ENCODE results near the gene KCNK3.

Gene KCNK3

DNA sequence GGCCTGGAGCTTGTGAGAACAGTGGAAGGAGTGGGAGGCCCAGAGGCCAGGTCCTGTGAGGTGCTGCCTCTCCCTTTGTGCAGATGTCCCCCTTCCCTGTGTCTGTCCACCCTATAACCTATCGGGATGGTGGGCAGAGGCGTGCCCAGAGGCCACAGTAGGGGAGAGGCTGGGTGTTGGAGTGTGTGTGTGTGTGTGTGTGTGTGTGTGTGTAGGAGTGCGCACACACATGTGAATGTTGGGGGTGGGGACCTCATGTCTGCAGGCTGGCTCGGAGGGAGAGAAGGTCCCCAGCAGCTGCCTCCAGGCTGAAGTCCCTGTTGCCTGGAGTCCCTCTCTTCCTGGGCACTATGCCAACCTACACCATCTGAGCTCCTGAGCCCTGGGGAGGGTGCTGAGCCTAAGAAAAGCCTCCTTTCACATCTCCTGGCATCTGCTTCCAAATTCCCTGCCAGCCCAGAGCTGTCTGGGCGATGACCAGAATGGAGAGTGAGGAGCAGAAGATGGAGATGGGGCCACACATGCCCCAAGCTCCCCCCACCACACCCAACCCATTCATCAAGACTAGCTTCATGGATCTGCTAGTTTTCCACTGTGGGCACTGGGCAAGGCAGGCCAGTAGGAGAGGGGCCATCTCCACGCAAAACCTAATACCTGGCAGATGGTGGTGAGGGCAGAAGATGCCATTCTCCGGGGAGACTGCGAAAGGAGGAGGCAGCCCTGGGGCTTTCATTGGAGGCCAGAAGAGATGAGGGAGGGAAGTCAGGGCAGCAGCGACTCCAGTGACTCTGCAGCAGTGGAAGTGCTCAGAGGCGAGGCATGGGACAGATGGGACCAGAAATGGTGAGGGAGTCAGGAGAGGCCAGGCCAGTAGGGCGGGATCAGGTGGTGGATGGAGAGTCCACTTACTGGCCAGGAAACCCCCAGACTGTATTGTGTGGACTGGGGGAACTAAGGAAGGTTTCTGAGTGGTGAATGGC lies 20.3 kb downstream of the KCNK3 start:
- DNase-seq (ENCODE audit: low read depth in 2 of 2), result no peak

DNA sequence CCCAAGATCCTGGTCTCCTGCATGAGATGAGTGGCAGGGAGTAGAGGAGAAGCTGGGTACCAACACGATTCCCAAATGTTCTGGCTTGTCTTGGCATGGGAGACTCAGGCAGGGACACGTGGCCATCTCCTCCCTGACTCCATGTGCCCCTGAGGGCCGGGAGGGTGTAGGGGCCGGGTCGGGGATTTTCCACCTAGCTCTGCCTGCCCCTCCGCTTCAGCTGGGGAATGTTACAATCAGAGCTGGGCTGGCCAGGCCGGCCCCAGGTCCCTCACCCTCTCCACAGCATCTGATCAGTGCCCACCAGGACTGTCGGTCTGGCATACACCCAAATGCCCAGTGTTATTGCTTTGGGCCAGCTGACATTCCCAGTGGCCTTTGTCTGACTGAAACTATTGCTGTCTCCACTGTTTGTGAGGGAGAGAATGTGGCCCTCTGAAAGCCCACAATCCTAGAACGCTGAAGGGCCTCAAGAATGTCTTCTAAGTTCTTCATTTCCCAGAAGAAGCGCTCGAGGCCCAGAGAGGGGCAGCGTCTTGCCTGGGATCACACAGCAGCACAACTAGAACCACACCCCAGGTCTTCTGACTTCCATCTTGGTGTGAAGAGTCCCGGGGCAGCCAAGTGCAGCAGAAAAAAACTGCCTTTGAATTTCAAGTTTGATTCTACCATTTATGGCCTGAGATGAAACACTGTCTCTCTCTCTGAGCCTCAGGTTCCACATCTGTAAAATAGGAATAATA lies 23.2 kb downstream of the KCNK3 start:
- no peak for DNase-seq (ENCODE audit: low read depth in 2 of 2)

- DNase-seq (ENCODE audit: low read depth in 2 of 2), result no peak
Measured at GRCh38 chr2:26716340-26716739, 23.8 kb downstream of the KCNK3 start.

- no peak for DNase-seq (ENCODE audit: low read depth in 2 of 2)
Measured at GRCh38 chr2:26716769-26717168, 24.2 kb downstream of the KCNK3 start.

DNA sequence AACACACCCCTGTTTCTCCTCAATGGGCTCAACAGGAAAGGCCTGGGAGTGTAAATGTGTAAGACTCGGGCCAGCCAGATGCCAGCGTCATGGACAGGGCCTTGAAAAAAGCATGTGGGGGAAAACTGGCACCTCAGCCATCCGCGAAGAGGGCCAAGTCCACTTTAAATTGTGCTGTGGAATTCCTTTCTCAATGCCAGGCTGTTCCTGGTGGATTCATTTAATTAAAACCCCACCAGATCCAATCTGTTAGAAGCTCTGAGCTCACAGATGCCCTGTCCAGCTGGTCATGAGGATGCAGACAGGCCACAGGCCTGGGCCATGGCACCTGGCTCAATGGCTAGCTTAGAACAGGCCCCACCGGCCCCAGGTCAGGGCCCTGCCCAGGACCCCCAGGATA lies 24.8 kb downstream of the KCNK3 start:
- no peak for DNase-seq (ENCODE audit: low read depth in 2 of 2)

- no peak for DNase-seq (ENCODE audit: low read depth in 2 of 2)
Measured at GRCh38 chr2:26718949-26719686, 26.6 kb downstream of the KCNK3 start.

DNA sequence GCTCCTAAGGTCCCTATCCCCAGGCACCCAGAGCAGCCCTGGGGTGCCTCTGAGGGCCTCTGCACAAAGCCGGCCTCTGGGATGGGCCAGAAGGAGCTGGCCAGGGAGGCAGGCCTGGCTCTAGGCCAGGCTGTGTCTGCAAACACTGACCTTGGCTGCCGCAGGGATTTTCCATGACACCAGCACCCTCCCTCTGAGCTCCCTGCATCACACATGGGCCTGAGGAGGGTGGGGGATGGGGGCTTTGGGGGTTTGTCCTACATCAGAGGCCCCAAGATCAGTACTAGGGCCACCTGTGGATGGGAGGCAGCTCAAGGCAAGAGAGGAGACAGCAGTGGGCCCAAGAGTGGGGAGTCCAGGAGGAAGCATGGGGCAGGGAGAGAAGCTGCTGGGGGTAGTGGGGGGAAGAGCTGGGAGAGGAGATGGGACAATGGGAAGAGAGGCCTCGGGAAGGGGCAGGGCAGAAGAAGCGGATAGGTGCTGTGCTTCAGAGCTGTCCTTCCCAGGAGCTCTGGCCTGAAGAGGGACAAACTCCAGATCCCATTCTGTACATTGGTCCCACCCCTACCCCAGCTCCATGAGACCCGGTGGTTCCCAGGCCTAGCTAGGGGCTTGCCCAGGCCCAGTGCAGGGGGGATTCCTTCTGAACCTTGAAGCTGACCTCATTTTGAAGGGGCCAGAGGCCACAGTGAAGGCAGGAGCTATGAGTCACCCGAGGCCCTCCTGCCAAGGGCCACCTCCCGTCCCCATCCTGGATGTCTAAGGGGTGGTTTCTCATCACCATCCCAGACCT lies 28.0 kb downstream of the KCNK3 start:
- no peak for DNase-seq (ENCODE audit: low read depth in 2 of 2)

- DNase-seq (ENCODE audit: low read depth in 2 of 2), result no peak
Measured at GRCh38 chr2:26721115-26722032, 28.9 kb downstream of the KCNK3 start.

GRCh38 chr2:26722328-26722727 lies 29.8 kb downstream of the KCNK3 start:
- no peak for DNase-seq (ENCODE audit: low read depth in 2 of 2)

DNA sequence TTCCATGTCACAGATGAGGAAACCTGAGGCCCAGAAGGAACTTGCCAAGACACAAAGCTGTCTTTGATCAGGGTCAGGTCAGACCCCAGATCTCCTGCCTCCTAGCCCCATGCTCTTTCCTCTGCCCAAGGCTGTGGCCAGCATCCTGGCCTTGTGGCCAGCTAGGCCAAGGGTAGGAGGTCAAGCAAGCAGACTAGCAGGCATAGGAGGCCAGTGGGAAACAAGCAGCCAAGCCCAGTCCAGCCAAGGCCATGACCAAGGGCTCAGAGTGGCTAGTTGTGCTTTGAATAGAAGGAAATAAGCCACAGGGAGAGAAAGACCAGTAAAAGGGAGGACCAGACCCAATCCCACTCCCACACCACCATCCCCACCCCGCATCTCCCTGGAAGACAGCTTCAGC lies 30.4 kb downstream of the KCNK3 start:
- DNase-seq (ENCODE audit: low read depth in 2 of 2), result no peak

DNA sequence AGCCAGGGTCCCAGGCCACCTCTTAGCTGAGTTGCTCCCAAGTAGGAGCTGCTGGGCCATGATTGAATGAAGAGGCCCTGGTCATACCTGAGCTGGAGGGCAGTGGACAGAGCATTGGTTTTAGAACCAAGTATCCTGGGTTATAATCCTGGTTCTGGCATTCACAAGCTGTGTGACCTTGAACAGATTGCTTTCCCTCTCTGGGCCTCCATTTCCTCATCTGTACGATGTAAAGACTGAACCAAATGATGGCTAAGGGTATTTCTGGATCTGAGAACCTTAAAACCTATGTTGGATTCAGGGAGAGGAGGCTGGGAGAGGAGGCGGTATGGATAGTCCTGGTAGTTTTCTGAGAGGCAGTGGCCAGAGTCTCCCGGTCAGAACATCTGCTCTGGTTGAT lies 31.0 kb downstream of the KCNK3 start:
- DNase-seq (ENCODE audit: low read depth in 2 of 2), result no peak

DNA sequence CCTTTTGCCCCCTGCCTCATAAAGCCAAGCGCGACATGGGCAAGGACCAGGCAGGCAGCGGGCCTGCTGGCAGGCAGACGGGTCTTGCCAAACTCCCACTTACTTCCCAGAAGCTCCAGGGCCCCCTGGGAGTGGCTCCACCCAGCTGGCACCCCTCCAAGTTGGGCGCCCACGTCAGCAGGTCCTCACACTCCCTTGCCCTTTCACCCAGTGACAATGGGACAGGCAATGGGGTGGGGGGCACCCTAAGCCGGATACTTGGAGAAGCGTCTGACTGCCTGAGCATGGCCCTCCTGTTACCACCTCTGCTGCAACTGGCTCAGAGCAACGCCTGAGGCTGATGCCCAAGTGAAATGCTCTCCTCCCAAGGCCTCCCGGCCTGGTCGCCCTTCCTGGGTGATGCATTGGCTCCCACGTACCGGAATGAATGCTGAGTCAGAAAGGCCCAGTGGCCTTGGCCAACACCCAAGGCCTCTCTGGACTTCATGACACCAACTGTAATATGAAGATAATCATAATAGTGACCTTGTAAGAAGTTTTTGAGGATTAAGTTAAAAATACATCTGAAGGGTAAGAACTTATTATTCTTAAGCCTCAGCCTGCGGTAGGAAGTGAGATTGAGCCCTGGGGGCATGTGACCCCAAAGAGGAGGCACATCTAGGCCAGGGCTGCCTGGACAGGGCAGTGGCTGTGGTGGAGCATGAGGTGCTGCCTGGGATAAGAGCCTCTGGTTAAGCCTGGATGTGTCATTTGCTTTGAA lies 31.6 kb downstream of the KCNK3 start:
- DNase-seq (ENCODE audit: low read depth in 2 of 2), result no peak

DNA sequence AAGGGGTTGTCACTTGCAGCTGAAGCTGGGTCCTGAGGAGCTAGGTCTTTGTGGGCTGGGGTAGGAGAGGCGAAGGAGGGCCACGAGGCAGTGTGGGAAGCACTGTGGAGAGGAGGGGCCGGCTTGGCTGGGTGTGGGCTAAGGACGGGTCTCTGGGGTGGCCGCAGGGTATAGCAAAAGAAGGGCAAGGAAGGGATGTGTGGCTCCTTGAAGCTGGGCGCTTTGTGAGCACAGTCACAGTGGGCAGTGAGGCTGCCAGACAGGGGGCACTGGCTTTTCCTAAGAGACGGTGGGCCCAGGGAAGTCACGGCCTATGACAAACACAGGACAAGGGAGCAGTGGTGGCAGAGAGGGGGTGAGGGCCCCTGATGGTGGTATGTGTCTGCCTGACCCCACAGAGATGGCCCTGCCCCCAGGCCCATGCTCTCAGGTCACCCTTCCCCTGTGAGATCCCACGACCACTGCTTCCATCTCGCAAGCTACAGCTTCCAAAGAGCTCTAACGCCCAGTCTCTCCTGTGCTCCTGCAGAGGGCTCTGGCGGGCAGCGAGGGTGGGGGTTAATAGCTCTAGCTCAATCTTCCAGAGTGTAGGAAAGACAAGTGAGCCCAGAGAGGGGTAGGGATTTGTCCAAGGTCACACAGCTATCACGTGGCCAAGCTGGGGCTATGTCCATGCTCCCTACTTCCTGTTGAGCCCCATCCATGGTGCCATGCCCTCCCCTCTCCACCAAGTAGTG lies 32.4 kb downstream of the KCNK3 start:
- no peak for DNase-seq (ENCODE audit: low read depth in 2 of 2)

DNA sequence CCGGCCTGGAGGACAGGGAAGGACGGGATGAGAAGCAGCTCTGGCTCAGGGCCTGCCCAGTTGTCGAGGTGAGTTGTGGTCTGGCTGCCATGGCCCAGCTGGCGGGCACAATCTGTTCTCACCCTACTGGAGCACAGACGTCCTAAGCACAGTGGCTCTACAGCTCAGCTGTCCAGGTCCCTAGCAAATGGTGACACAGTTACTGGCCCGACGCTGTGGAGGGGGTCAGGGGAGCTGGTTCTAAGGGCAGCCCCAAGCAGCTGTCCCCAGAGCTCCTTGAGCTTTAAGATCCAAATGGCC lies 32.9 kb downstream of the KCNK3 start:
- DNase-seq (ENCODE audit: low read depth in 2 of 2), result no peak

DNA sequence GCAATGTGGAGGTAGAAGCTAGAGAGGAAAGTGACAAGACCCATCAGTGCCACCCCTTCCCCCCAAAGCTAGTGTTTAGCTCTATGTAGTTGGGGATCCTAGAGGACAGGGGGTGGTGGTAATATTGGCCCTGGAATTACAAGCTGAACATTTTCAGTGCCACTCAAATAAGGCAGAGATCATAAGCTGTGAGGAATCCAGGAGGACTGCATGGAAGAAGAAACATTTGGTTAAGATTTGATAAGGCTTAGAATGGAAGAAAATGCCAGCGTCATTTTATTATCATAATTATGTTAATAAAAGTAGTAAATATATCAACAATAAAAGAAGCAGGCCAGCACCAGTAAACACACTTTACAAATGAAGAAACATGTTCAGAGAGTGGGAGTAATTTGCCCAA lies 33.7 kb downstream of the KCNK3 start:
- no peak for DNase-seq (ENCODE audit: low read depth in 2 of 2)

DNA sequence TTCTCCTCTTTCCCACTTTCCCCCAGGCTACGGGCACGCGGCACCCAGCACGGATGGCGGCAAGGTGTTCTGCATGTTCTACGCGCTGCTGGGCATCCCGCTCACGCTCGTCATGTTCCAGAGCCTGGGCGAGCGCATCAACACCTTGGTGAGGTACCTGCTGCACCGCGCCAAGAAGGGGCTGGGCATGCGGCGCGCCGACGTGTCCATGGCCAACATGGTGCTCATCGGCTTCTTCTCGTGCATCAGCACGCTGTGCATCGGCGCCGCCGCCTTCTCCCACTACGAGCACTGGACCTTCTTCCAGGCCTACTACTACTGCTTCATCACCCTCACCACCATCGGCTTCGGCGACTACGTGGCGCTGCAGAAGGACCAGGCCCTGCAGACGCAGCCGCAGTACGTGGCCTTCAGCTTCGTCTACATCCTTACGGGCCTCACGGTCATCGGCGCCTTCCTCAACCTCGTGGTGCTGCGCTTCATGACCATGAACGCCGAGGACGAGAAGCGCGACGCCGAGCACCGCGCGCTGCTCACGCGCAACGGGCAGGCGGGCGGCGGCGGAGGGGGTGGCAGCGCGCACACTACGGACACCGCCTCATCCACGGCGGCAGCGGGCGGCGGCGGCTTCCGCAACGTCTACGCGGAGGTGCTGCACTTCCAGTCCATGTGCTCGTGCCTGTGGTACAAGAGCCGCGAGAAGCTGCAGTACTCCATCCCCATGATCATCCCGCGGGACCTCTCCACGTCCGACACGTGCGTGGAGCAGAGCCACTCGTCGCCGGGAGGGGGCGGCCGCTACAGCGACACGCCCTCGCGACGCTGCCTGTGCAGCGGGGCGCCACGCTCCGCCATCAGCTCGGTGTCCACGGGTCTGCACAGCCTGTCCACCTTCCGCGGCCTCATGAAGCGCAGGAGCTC lies 35.4 kb downstream of the KCNK3 start:
- peak in 1 of 2 donors; percentile 12 for DNase-seq (ENCODE audit: low read depth in 2 of 2)

GRCh38 chr2:26729311-26729710 lies 36.8 kb downstream of the KCNK3 start:
- no peak for DNase-seq (ENCODE audit: low read depth in 2 of 2)

Measured in stimulated activated CD4-positive, alpha-beta T cell treated with anti-CD3 and anti-CD28 coated beads, Interleukin-1b, Interleukin-23, amount 100 ng/mL, for 4 hours (primary cell).